ENCODE data around the gene ACTR5. TPM values are rescaled to one million over a fixed set of nuclear protein-coding genes. Genes with fewer than 3 reads are reported as not detected.

ACTR5 gene
- polyA plus RNA-seq: 1 to 10 TPM; 4.7 to 7.9 (median 6.8) TPM
- long read RNA-seq, donor 1, partial matches to known transcripts: 0 of 3 reads
- long read RNA-seq, donor 1, other reads (novel, unspliced or antisense): 0 of 3 reads
- long read RNA-seq, donor 2, transcript ACTR5-201 (9 exons, 2,565 nt): major isoform, 5 of 5 reads
- long read RNA-seq, donor 2, partial matches to known transcripts: 0 of 5 reads
- long read RNA-seq, donor 2, other reads (novel, unspliced or antisense): 0 of 5 reads
- long read RNA-seq, donor 3, partial matches to known transcripts: 0 of 2 reads
- long read RNA-seq, donor 3, other reads (novel, unspliced or antisense): 0 of 2 reads
- long read RNA-seq, donor 4: 0 reads
- long read RNA-seq, donor 5: 0 reads
- long read RNA-seq, donor 6, partial matches to known transcripts: 0 of 2 reads
- long read RNA-seq, donor 6, other reads (novel, unspliced or antisense): 0 of 2 reads
- long read RNA-seq, donor 7, partial matches to known transcripts: 0 of 4 reads
- long read RNA-seq, donor 7, other reads (novel, unspliced or antisense): 0 of 4 reads
- long read RNA-seq, donor 8: 0 reads
- long read RNA-seq, donor 9: 0 reads
- long read RNA-seq, donor 10, transcript ACTR5-201 (9 exons, 2,565 nt): major isoform, 5 of 5 reads
- long read RNA-seq, donor 10, partial matches to known transcripts: 0 of 5 reads
- long read RNA-seq, donor 10, other reads (novel, unspliced or antisense): 0 of 5 reads

- Histone ChIP-seq H3K27ac (ENCODE audit: low read depth in 1 of 3, low read length in 2 of 3) (peak within 1 kb of the TSS; percentile 87 to 98 (median 89)), H3K4me3 (ENCODE audit: low read depth in 1 of 3, low read length in 3 of 3) (peak within 1 kb of the TSS; percentile 56 to 82 (median 80)), H3K27me3 (ENCODE audit: control insufficient read depth in 3 of 3, insufficient read depth in 3 of 3, low read length in 3 of 3) (no peaks in the 10 kb centered on the region), H3K36me3 (ENCODE audit: control insufficient read depth in 3 of 3, insufficient read depth in 2 of 3, low read depth in 1 of 3, low read length in 3 of 3) (peaks cover 0 to 4% (median 0%) of the 10 kb centered on the region in 3 donors), H3K4me1 (ENCODE audit: control insufficient read depth in 3 of 3, insufficient read depth in 2 of 3, low read depth in 1 of 3, low read length in 2 of 3) (peaks cover 0 to 8% (median 0%) of the 10 kb centered on the region in 3 donors), H3K9me3 (ENCODE audit: control insufficient read depth in 2 of 2, insufficient read depth in 1 of 2, low read depth in 1 of 2, low read length in 1 of 2) (no peaks in the 10 kb centered on the region)
- DNase-seq (peak; percentile 90 to 98), FAIRE-seq (no peak)
- WGBS, 3 donors: 0 to 1% (median 1%) methylated on average over 56 to 84 of the region's 84 CpGs
Observed at GRCh38 chr20:38748097-38748860, at the start of gene ACTR5. TSS of gene ACTR5 (plus strand) at chr20:38748460. CDS start at chr20:38748479, 19 bp downstream.

GRCh38 chr20:38698541-38698940, 49.7 kb upstream of the ACTR5 start:
- no peak for DNase-seq
- Histone ChIP-seq H3K9me3 (ENCODE audit: control insufficient read depth in 2 of 2, insufficient read depth in 1 of 2, low read depth in 1 of 2, low read length in 1 of 2) (no peaks in the 10 kb centered on the region), H3K36me3 (ENCODE audit: control insufficient read depth in 3 of 3, insufficient read depth in 2 of 3, low read depth in 1 of 3, low read length in 3 of 3) (no peaks in the 10 kb centered on the region), H3K4me1 (ENCODE audit: control insufficient read depth in 3 of 3, insufficient read depth in 2 of 3, low read depth in 1 of 3, low read length in 2 of 3) (no peaks in the 10 kb centered on the region), H3K27me3 (ENCODE audit: control insufficient read depth in 3 of 3, insufficient read depth in 3 of 3, low read length in 3 of 3) (peaks cover 0 to 9% (median 0%) of the 10 kb centered on the region in 3 donors), H3K4me3 (ENCODE audit: low read depth in 1 of 3, low read length in 3 of 3) (no peak overlapping the region), H3K27ac (ENCODE audit: low read depth in 1 of 3, low read length in 2 of 3) (no peak overlapping the region)
- no peak for FAIRE-seq
- WGBS, 3 donors: 80 to 85% (median 81%) methylated on average over 15 of the region's 15 CpGs

GRCh38 chr20:38700141-38700540, 48.1 kb upstream of the ACTR5 start:
- Histone ChIP-seq H3K4me1 (ENCODE audit: control insufficient read depth in 3 of 3, insufficient read depth in 2 of 3, low read depth in 1 of 3, low read length in 2 of 3) (no peaks in the 10 kb centered on the region), H3K36me3 (ENCODE audit: control insufficient read depth in 3 of 3, insufficient read depth in 2 of 3, low read depth in 1 of 3, low read length in 3 of 3) (no peaks in the 10 kb centered on the region), H3K27ac (ENCODE audit: low read depth in 1 of 3, low read length in 2 of 3) (no peak overlapping the region), H3K9me3 (ENCODE audit: control insufficient read depth in 2 of 2, insufficient read depth in 1 of 2, low read depth in 1 of 2, low read length in 1 of 2) (no peaks in the 10 kb centered on the region), H3K4me3 (ENCODE audit: low read depth in 1 of 3, low read length in 3 of 3) (no peak overlapping the region), H3K27me3 (ENCODE audit: control insufficient read depth in 3 of 3, insufficient read depth in 3 of 3, low read length in 3 of 3) (peaks cover 0 to 9% (median 0%) of the 10 kb centered on the region in 3 donors)
- no peak for FAIRE-seq
- 46 to 53% (median 48%) methylated on average over 4 of the region's 4 CpGs for WGBS, 3 donors
- no peak for DNase-seq

DNA sequence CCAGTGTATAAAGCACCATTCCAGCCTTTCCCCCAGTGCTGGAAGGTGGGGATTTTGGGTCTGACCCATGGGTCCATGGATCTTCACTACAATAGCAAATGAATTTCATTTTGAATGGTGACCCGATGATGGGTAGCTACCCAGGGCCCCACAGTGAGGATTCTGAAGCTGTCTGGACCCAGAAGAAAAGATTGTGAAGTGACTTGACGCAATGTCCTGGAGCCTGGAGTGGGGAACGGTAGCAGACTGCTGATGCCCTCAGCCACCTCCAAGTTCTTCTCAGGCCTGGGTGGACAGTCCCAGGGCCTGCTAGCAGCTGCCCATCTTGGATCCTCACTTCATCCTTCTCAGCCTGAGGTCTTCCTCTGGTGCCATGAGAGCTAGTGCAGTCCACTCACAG, 47.3 kb upstream of the ACTR5 start:
- H3K4me3 ChIP-seq (ENCODE audit: low read depth in 1 of 3, low read length in 3 of 3): no peak overlapping the region
- no peak for FAIRE-seq
- H3K27ac ChIP-seq (ENCODE audit: low read depth in 1 of 3, low read length in 2 of 3): no peak overlapping the region
- peaks cover 0 to 9% (median 4%) of the 10 kb centered on the region in 3 donors for H3K27me3 ChIP-seq (ENCODE audit: control insufficient read depth in 3 of 3, insufficient read depth in 3 of 3, low read length in 3 of 3)
- no peak for DNase-seq
- WGBS, 3 donors: 71 to 83% (median 79%) methylated on average over 3 of the region's 3 CpGs
- H3K36me3 ChIP-seq (ENCODE audit: control insufficient read depth in 3 of 3, insufficient read depth in 2 of 3, low read depth in 1 of 3, low read length in 3 of 3): no peaks in the 10 kb centered on the region
- H3K4me1 ChIP-seq (ENCODE audit: control insufficient read depth in 3 of 3, insufficient read depth in 2 of 3, low read depth in 1 of 3, low read length in 2 of 3): no peaks in the 10 kb centered on the region
- no peaks in the 10 kb centered on the region for H3K9me3 ChIP-seq (ENCODE audit: control insufficient read depth in 2 of 2, insufficient read depth in 1 of 2, low read depth in 1 of 2, low read length in 1 of 2)

DNA sequence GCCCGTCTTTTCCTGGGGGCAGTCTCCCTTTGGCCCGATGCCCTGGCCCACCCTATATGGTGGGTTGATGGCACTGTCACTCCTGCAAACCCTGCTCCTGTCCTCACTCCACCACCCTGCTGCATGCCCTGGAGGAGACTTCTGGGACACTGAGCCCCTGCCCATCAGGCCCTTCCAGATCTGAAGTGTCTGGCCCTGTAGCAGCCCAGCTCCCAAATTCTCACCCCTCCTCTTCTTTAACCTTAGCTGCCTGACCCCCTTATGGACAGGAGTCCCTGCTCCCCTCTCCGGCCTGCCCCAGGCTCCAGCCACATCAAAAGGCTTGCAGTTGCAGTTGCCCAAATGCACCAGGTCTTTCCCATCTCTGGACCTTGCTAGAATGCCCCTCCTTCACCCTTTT, 44.7 kb upstream of the ACTR5 start:
- FAIRE-seq: no peak
- Histone ChIP-seq H3K4me3 (ENCODE audit: low read depth in 1 of 3, low read length in 3 of 3) (no peak overlapping the region), H3K9me3 (ENCODE audit: control insufficient read depth in 2 of 2, insufficient read depth in 1 of 2, low read depth in 1 of 2, low read length in 1 of 2) (no peaks in the 10 kb centered on the region), H3K36me3 (ENCODE audit: control insufficient read depth in 3 of 3, insufficient read depth in 2 of 3, low read depth in 1 of 3, low read length in 3 of 3) (no peaks in the 10 kb centered on the region), H3K27ac (ENCODE audit: low read depth in 1 of 3, low read length in 2 of 3) (no peak overlapping the region), H3K27me3 (ENCODE audit: control insufficient read depth in 3 of 3, insufficient read depth in 3 of 3, low read length in 3 of 3) (peaks cover 0 to 13% (median 6%) of the 10 kb centered on the region in 3 donors), H3K4me1 (ENCODE audit: control insufficient read depth in 3 of 3, insufficient read depth in 2 of 3, low read depth in 1 of 3, low read length in 2 of 3) (no peaks in the 10 kb centered on the region)
- no peak for DNase-seq
- WGBS, 3 donors: 59 to 83% (median 62%) methylated on average over 3 of the region's 3 CpGs

DNA sequence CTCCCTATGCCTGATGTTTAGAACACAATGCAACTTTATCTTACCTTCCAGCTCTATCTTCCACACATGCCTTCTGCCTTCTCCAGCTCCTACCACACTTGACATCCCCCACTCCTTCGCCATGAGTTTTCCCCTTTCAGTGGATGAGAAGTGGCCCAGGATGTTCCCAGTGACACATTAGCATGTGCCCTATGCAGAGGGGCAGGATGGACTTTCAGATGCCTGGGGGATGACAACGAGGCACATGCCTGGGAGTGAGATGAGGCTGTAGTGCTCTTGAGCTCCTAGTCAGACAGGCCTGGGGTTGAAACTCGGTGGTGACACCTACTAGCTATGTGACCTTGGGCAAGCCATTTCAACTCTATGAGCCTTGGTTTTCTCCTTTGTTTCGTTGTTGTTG, 44.1 kb upstream of the ACTR5 start:
- Histone ChIP-seq H3K36me3 (ENCODE audit: control insufficient read depth in 3 of 3, insufficient read depth in 2 of 3, low read depth in 1 of 3, low read length in 3 of 3) (no peaks in the 10 kb centered on the region), H3K9me3 (ENCODE audit: control insufficient read depth in 2 of 2, insufficient read depth in 1 of 2, low read depth in 1 of 2, low read length in 1 of 2) (no peaks in the 10 kb centered on the region), H3K4me3 (ENCODE audit: low read depth in 1 of 3, low read length in 3 of 3) (no peak overlapping the region), H3K27ac (ENCODE audit: low read depth in 1 of 3, low read length in 2 of 3) (no peak overlapping the region), H3K4me1 (ENCODE audit: control insufficient read depth in 3 of 3, insufficient read depth in 2 of 3, low read depth in 1 of 3, low read length in 2 of 3) (no peaks in the 10 kb centered on the region), H3K27me3 (ENCODE audit: control insufficient read depth in 3 of 3, insufficient read depth in 3 of 3, low read length in 3 of 3) (peaks cover 0 to 13% (median 6%) of the 10 kb centered on the region in 3 donors)
- DNase-seq (no peak), FAIRE-seq (no peak)
- 43 to 59% (median 44%) methylated on average over 4 of the region's 4 CpGs for WGBS, 3 donors

- Histone ChIP-seq H3K9me3 (ENCODE audit: control insufficient read depth in 2 of 2, insufficient read depth in 1 of 2, low read depth in 1 of 2, low read length in 1 of 2) (no peaks in the 10 kb centered on the region), H3K27ac (ENCODE audit: low read depth in 1 of 3, low read length in 2 of 3) (no peak overlapping the region), H3K4me3 (ENCODE audit: low read depth in 1 of 3, low read length in 3 of 3) (no peak overlapping the region), H3K36me3 (ENCODE audit: control insufficient read depth in 3 of 3, insufficient read depth in 2 of 3, low read depth in 1 of 3, low read length in 3 of 3) (no peaks in the 10 kb centered on the region), H3K27me3 (ENCODE audit: control insufficient read depth in 3 of 3, insufficient read depth in 3 of 3, low read length in 3 of 3) (peaks cover 0 to 13% (median 6%) of the 10 kb centered on the region in 3 donors), H3K4me1 (ENCODE audit: control insufficient read depth in 3 of 3, insufficient read depth in 2 of 3, low read depth in 1 of 3, low read length in 2 of 3) (no peaks in the 10 kb centered on the region)
- DNase-seq (no peak), FAIRE-seq (no peak)
- 17 to 26% (median 22%) methylated on average over 7 of the region's 7 CpGs for WGBS, 3 donors
Observed at GRCh38 chr20:38706509-38706908, 41.8 kb upstream of the ACTR5 start.

DNA sequence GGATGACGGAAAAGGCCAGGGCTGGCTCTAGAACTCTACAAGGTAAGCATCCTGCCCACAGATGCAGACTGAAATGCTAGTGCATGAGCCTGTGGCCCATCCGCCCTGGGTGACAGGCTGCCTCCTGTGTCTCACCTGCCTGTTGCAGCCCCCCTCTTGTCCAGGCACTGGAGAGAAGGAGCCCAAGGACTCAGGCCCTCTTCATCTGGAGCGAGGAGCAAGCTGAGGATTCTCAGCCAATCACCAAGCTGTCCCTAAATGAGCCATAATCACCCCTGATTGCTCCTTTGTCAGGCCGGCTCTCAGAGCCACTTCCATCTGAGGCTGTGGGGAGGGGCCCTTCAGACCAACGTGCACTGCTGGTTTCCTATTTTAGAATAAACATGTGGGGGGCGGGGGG, 34.0 kb upstream of the ACTR5 start:
- no peaks in the 10 kb centered on the region for H3K36me3 ChIP-seq (ENCODE audit: control insufficient read depth in 3 of 3, insufficient read depth in 2 of 3, low read depth in 1 of 3, low read length in 3 of 3)
- no peak overlapping the region for H3K27ac ChIP-seq (ENCODE audit: low read depth in 1 of 3, low read length in 2 of 3)
- H3K4me3 ChIP-seq (ENCODE audit: low read depth in 1 of 3, low read length in 3 of 3): no peak overlapping the region
- 25 to 35% (median 32%) methylated on average over 6 of the region's 6 CpGs for WGBS, 3 donors
- H3K4me1 ChIP-seq (ENCODE audit: control insufficient read depth in 3 of 3, insufficient read depth in 2 of 3, low read depth in 1 of 3, low read length in 2 of 3): no peaks in the 10 kb centered on the region
- no peak for DNase-seq
- no peak for FAIRE-seq
- no peaks in the 10 kb centered on the region for H3K9me3 ChIP-seq (ENCODE audit: control insufficient read depth in 2 of 2, insufficient read depth in 1 of 2, low read depth in 1 of 2, low read length in 1 of 2)
- peaks cover 0 to 23% (median 13%) of the 10 kb centered on the region in 3 donors for H3K27me3 ChIP-seq (ENCODE audit: control insufficient read depth in 3 of 3, insufficient read depth in 3 of 3, low read length in 3 of 3)

Data from small intestine (tissue), 16 donors.